Adrenal gland (tissue), 5 donors: ENCODE results near the gene CHST11.

Experiments
- POLR2A ChIP-seq, 2 donors: fragments of 450-650 bp; IDR thresholded peaks; one replicate each; pipeline ENCODE4 v1.6.1; 2017; ENCODE audit warnings: antibody characterized with exemption in 2 of 2, mild to moderate bottlenecking in 2 of 2, moderate library complexity in 1 of 2
- TF ChIP-seq, protein P1 (sequence below), 6 experiments: fragments of 450-650 bp in 4 of 6; fragments of 200-600 bp in 2 of 6; sonication (generic) in 1 of 6; IDR thresholded peaks; 1 replicate in 5 of 6; 2 replicates in 1 of 6; pipeline versions ENCODE4 v1.5.1 to v1.8.0; 2016 to 2021; ENCODE audit warnings: antibody characterized with exemption in 6 of 6, mild to moderate bottlenecking in 2 of 6, moderate library complexity in 1 of 6
- donor health status: DM: no; HTN: no; CAD: no.

- TF ChIP-seq, protein P1, sequence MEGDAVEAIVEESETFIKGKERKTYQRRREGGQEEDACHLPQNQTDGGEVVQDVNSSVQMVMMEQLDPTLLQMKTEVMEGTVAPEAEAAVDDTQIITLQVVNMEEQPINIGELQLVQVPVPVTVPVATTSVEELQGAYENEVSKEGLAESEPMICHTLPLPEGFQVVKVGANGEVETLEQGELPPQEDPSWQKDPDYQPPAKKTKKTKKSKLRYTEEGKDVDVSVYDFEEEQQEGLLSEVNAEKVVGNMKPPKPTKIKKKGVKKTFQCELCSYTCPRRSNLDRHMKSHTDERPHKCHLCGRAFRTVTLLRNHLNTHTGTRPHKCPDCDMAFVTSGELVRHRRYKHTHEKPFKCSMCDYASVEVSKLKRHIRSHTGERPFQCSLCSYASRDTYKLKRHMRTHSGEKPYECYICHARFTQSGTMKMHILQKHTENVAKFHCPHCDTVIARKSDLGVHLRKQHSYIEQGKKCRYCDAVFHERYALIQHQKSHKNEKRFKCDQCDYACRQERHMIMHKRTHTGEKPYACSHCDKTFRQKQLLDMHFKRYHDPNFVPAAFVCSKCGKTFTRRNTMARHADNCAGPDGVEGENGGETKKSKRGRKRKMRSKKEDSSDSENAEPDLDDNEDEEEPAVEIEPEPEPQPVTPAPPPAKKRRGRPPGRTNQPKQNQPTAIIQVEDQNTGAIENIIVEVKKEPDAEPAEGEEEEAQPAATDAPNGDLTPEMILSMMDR (IDR thresholded peaks at IDR 0.05): no peak
- no peak for TF ChIP-seq POLR2A (IDR thresholded peaks at IDR 0.05)
These were observed 250.4 kb downstream of the CHST11 start for GRCh38 chr12:104707194-104707593.
